Neutrophil (primary cell): ENCODE results near the gene EDA.

ENCODE experiments used
- H3K27ac ChIP-seq: fragments of 200-600 bp; sonication (generic); 2 replicates; pipeline ENCODE4 v1.5.1; 2016; ENCODE audit warnings: mild to moderate bottlenecking, moderate library complexity
- H3K27me3 ChIP-seq: fragments of 200-600 bp; sonication (generic); 2 replicates; pipeline ENCODE4 v1.6.0; 2016; ENCODE audit warnings: mild to moderate bottlenecking
- H3K36me3 ChIP-seq: fragments of 200-600 bp; sonication (generic); 2 replicates; pipeline ENCODE4 v1.5.1; 2017
- H3K4me1 ChIP-seq, 2 experiments: fragments of 200-600 bp in 1 of 2; sonication (generic) in 1 of 2; 1 replicate in 1 of 2; 2 replicates in 1 of 2; pipeline versions ENCODE4 v1.5.1 to v1.6.1; 2013 to 2016; ENCODE audit warnings: low read depth in 1 of 2, low read length in 1 of 2, mild to moderate bottlenecking in 1 of 2, moderate library complexity in 1 of 2; ENCODE audit not compliant: control insufficient read depth in 1 of 2, insufficient read depth in 1 of 2
- H3K4me3 ChIP-seq, 2 experiments: fragments of 200-600 bp in 1 of 2; sonication (generic) in 1 of 2; 1 replicate in 1 of 2; 2 replicates in 1 of 2; pipeline ENCODE4 v1.5.1; 2013 to 2016; ENCODE audit warnings: low read depth in 1 of 2, low read length in 1 of 2, mild to moderate bottlenecking in 1 of 2, moderate library complexity in 1 of 2
- H3K9me3 ChIP-seq: fragments of 200-600 bp; sonication (generic); 2 replicates; pipeline ENCODE4 v1.5.1; 2016
- CTCF ChIP-seq: fragments of 200-600 bp; sonication (generic); IDR thresholded peaks from 2 replicates; pipeline ENCODE4 v1.5.1; 2016; ENCODE audit warnings: antibody characterized with exemption

EDA gene

GRCh38 chrX:70013466-70014381 is 397.8 kb downstream of the EDA start:
- Histone ChIP-seq H3K4me3 (no peak overlapping the region), H3K27me3 (no peaks in the 10 kb centered on the region), H3K27ac (no peak overlapping the region), H3K36me3 (no peaks in the 10 kb centered on the region), H3K9me3 (no peaks in the 10 kb centered on the region), H3K4me1 (no peaks in the 10 kb centered on the region)
- TF ChIP-seq CTCF: no peak

DNA sequence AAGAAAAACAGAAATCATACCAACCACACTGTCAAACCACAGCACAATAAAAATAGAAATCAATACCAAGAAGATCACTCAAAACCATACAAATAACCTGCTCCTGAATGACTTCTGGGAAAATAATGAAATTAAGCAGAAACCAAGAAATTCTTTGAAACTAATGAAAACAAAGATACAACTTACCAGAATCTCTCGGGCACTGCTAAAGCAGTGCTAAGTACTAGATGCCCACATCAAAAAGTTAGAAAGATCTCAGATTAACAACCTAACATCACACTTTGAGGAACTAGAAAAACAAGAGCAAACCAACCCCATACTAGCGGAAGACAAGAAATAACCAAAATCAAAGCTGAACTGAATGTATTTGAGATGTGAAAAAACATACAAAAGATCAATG is 400.6 kb downstream of the EDA start:
- Histone ChIP-seq H3K36me3 (no peaks in the 10 kb centered on the region), H3K27me3 (no peaks in the 10 kb centered on the region), H3K4me3 (no peak overlapping the region)

DNA sequence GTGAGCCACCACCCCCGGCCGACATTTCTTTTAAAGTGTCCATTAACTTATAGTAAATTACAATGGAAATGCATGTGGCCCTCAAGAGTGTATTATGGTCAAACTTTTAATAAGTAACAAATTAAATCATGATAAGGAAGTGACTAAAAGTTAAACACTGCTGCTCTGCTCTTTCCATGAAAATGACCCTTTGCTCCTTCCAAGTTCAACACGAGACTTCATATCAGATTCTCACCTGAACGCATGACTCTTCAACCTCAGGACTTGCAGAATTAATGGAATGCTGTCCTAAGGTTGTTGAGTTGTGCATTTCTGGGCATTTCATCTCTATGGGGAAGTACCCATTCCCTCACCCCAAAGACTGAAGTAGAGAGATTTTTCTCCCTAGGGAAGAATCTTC is 406.7 kb downstream of the EDA start:
- Histone ChIP-seq H3K4me3 (no peak overlapping the region), H3K27ac (no peak overlapping the region), H3K4me1 (no peaks in the 10 kb centered on the region), H3K9me3 (no peaks in the 10 kb centered on the region), H3K36me3 (no peaks in the 10 kb centered on the region), H3K27me3 (no peaks in the 10 kb centered on the region)
- TF ChIP-seq CTCF: no peak

More for the DNA sequence above, 400.6 kb downstream of the EDA start:
- Histone ChIP-seq H3K9me3 (no peaks in the 10 kb centered on the region), H3K27ac (no peak overlapping the region), H3K4me1 (no peaks in the 10 kb centered on the region)
- TF ChIP-seq CTCF: no peak

DNA sequence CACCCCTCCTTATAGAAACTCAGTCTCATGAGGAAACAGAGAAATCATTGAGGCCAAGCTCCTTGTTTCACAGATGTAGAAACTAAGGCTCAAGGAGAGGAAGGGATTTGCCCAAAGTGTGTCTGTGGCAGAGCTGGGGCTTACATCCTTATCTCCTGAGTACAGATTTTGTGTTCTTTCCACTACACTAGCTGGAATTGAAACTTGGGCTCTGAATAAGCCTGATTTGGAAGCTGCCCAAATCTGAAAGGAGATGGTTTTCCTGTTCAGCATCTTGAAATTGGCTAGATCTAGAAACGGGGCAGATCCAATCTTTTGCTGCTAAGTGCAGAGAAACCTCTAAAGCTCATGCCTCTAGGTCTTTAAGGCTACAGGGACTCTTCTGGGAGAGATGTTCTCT is 409.6 kb downstream of the EDA start:
- TF ChIP-seq CTCF: no peak
- Histone ChIP-seq H3K27me3 (no peaks in the 10 kb centered on the region), H3K27ac (no peak overlapping the region), H3K4me1 (no peaks in the 10 kb centered on the region), H3K9me3 (no peaks in the 10 kb centered on the region), H3K4me3 (no peak overlapping the region), H3K36me3 (no peaks in the 10 kb centered on the region)

- no peak for TF ChIP-seq CTCF
- H3K4me1 ChIP-seq: no peaks in the 10 kb centered on the region
- H3K4me3 ChIP-seq: no peak overlapping the region
- H3K27ac ChIP-seq: no peak overlapping the region
- H3K36me3 ChIP-seq: no peaks in the 10 kb centered on the region
- no peaks in the 10 kb centered on the region for H3K9me3 ChIP-seq
- H3K27me3 ChIP-seq: no peaks in the 10 kb centered on the region
Observed at GRCh38 chrX:70026112-70026850, 410.4 kb downstream of the EDA start.
